Motor neuron (in vitro differentiated cells): ENCODE data around the gene CCDC85A. TPM values are rescaled to one million over a fixed set of nuclear protein-coding genes. Genes with fewer than 3 reads are reported as not detected.

Source experiments
- ATAC-seq, 8 experiments: fragments of 200-7000 bp; cut with Tn5 transposase; replicated peaks in 6 of 8; 2 replicates each; pipeline ENCODE4 v1.8.0; 2021; ENCODE audit warnings: mild to moderate bottlenecking in 8 of 8, moderate library complexity in 8 of 8
- H3K27ac ChIP-seq, 2 donors: fragments of 250-450 bp; sonication (Bioruptor Pico); 2 replicates each; pipeline ENCODE4 v1.9.0; 2021; ENCODE audit warnings: antibody characterized with exemption in 2 of 2, mild to moderate bottlenecking in 2 of 2, moderate library complexity in 1 of 2
- H3K4me1 ChIP-seq, 2 donors: fragments of 250-450 bp; sonication (Bioruptor Pico); replicated peaks in 1 of 2; 2 replicates each; pipeline ENCODE4 v1.6.1; 2021; ENCODE audit warnings: antibody characterized with exemption in 2 of 2, mild to moderate bottlenecking in 2 of 2, moderate library complexity in 1 of 2
- H3K4me3 ChIP-seq, 5 donors: fragments of 250-450 bp; sonication (Bioruptor Pico); 2 replicates each; pipeline ENCODE4 v1.9.0; 2021; ENCODE audit warnings: antibody characterized with exemption in 5 of 5, mild to moderate bottlenecking in 5 of 5, moderate library complexity in 4 of 5
- whole genome bisulfite sequencing, 10 experiments: fragments of 450-650 bp; shearing (Covaris generic); methylation state at CpG; one replicate each; pipeline ENCODE4 v1.0.0; 2022; 5-methylcytosine and 5-hydroxymethylcytosine counted together
- in situ Hi-C, 9 experiments: fragments of 400-800 bp; cut with MboI; loops; one replicate each; pipeline ENCODE4 v1.15.0; 2021; ENCODE audit warnings: low sequenced_read_pairs in 9 of 9, low pct_unique_long_range_greater_than_20kb in 2 of 9; ENCODE audit not compliant: unreplicated experiment in 9 of 9
- total RNA-seq, 8 experiments: library from RNA; unstranded; fragments of 300-600 nt; gene quantifications; 2 replicates each; pipeline versions ENCODE4 v1.2.3 to v1.2.4, GENCODE V29; 2022

Gene CCDC85A
- total RNA-seq, 8 experiments from 2014 or later: 0.24 to 6.0 (median 1.7) TPM

DNA sequence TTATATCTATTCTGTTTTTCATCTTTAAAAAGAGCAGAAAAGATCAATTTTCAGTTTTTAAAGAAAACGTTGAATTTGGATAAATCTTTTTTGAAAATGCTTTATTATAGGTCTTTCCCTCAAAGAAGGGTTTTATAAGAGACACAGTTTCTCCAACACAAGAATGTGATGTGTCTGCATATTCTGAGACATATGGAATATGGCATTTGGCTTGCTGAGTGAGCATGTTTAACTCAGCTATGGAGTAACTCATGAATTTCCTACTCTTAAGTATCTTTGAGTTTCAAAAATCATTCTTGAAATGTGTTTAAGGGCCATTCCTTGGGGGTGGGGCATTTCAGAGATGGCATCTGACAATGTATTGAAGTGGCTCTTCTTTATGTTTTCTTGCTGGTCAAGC is 191.5 kb downstream of the CCDC85A start:
- Histone ChIP-seq H3K27ac (no peak overlapping the region), H3K4me3 (no peak overlapping the region), H3K4me1 (no peaks in the 10 kb centered on the region)
- ATAC-seq: no peak
- 0 to 83% (median 44%) methylated on average over 1 of the region's 1 CpG; no CpG with 5 or more reads in 1 of the 10 experiments for WGBS, 10 experiments
- in situ Hi-C loops: no loop called here

DNA sequence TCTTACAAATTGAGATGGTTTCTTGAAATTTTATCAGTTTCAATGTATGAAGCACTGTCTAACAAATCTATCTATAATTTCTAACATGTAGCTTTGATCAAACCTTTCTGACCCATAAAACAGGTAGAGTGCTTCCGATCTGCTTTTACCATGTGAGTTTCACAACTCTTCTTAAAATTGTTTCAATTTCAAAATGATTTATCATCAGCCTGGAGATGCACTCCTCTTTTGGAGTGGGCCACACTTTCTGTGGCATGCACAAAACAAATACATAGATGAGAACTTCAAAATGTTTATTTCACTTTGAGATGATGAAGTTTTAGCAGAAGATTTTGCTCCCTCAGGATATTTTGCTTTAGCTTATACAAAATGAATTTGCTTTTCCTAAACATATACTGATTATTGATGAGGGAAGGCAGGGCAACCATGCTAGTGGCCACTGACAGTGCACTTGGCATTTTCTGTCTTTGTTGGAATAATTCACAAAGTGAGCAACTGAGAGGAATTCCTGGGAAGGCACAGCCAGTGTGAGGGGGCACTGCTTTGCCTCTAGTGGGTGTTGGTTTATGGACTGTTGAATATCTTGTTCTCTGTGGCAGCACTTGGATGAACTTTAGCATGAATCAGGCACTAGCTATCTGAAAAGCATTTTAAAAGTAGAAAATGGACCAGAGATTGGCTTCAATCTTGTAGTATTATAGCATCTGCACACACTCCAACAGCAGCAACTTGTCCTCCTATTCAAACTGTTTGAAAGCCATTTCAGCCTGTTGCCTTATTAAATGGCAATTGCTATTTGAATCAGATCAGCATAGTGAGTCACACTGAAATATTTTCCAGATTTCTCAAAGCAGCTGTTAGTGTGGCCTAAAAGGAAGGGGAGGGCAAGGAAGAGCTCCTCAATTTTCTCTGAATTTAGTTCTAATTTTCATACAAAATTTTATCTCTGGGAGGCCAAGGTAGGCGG is 193.2 kb downstream of the CCDC85A start:
- in situ Hi-C loops: no loop called here
- Histone ChIP-seq H3K4me3 (no peak overlapping the region), H3K4me1 (no peaks in the 10 kb centered on the region), H3K27ac (no peak overlapping the region)
- WGBS, 10 experiments: 11 to 100% (median 90%) methylated on average over 1 to 2 of the region's 2 CpGs; no CpG with 5 or more reads in 1 of the 10 experiments
- ATAC-seq: peak in 3 of 8 experiments; percentile 43 to 91 (median 90)

DNA sequence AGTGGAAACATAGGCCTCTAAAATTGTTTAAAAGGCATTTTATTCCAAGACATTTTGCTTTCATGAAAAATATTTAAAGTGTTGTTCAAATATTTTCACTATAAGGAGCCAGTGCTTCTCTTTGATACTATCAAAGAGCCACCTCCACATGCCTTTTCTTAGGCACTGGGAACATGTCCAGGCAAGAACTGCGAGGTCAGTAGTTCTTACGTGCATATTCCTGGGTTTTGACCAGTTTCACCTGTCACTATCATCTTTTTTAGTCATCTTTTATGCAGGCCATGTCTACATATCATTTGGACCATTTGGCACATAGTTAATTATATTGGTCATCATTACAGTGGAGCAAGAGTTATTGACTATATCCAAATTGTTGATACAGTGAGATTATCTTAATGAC is 195.3 kb downstream of the CCDC85A start:
- Histone ChIP-seq H3K27ac (no peak overlapping the region), H3K4me3 (no peak overlapping the region), H3K4me1 (no peaks in the 10 kb centered on the region)
- ATAC-seq: peak in 1 of 8 experiments; percentile 19
- in situ Hi-C loops: no loop called here
- WGBS, 10 experiments: 80 to 96% (median 87%) methylated on average over 1 to 2 of the region's 2 CpGs; no CpG with 5 or more reads in 2 of the 10 experiments

DNA sequence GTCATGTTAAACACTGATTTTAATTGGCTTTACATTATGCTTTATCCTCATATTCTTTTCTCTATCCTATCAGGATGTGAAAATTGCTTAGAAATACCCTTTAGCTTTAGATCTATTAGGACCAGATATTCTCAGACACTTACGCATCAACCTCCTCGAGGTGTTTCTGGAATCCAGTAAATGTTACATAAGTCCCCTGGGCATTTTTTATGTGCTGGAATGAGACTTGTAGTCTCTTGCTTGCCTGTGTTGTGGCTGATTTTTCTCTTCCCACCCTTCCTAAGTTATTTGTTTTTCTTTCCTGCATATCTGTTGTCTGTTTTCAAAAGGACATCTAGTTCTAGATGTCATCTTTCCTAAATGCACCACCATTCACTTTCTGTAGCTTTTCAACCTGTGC is 197.1 kb downstream of the CCDC85A start:
- no peaks in the 10 kb centered on the region for H3K4me1 ChIP-seq
- WGBS, 10 experiments: 44 to 100% (median 68%) methylated on average over 2 of the region's 2 CpGs; no CpG with 5 or more reads in 3 of the 10 experiments
- H3K27ac ChIP-seq: no peak overlapping the region
- no peak overlapping the region for H3K4me3 ChIP-seq
- in situ Hi-C loops: no loop called here
- no peak for ATAC-seq

DNA sequence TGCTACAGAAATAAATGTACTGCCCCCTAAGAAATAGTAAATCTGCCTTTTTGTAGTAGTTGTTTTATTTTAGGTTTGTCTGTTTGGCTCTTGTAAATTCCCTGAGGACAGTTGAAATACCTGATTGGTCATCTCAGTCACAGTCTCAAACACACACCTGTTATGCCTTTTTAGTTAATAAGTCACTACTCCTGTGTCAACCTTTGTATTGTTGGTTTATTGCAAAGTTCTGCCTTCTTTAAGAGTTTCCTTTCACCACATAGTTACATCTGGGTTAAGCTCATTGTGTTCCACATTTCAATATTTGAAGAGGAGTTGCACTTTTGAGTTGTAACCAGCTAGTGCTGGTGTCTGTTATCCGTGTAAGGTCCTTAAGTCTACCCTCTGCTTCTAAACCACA is 198.7 kb downstream of the CCDC85A start:
- Histone ChIP-seq H3K27ac (no peak overlapping the region), H3K4me3 (no peak overlapping the region), H3K4me1 (no peaks in the 10 kb centered on the region)
- ATAC-seq: no peak
- 0% methylated on average over 1 of the region's 1 CpG; no CpG with 5 or more reads in 9 of the 10 experiments for WGBS, 10 experiments
- in situ Hi-C loops: no loop called here

DNA sequence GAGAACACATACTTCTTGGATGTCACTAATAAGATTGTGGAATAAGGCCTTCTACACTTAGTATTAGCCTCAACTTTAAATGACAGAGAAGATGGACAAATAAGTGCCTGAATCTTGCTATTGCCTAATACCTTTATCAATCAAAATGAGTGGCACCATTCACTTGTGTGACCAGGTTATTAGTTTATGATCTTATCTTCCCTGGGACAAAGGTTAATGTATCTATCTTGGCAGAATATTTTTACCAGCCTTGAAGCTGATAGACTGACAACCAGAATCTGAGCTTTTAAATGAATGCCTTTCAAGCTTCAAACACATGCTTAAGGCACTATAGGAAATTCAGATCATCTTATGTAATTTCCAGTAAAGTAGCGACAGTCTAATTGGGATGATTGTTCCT is 202.9 kb downstream of the CCDC85A start:
- WGBS, 10 experiments: 20 to 100% (median 83%) methylated on average over 1 of the region's 1 CpG; no CpG with 5 or more reads in 1 of the 10 experiments
- Histone ChIP-seq H3K27ac (no peak overlapping the region), H3K4me3 (no peak overlapping the region), H3K4me1 (no peaks in the 10 kb centered on the region)
- in situ Hi-C loops: no loop called here
- peak in 1 of 8 experiments; percentile 23 for ATAC-seq

DNA sequence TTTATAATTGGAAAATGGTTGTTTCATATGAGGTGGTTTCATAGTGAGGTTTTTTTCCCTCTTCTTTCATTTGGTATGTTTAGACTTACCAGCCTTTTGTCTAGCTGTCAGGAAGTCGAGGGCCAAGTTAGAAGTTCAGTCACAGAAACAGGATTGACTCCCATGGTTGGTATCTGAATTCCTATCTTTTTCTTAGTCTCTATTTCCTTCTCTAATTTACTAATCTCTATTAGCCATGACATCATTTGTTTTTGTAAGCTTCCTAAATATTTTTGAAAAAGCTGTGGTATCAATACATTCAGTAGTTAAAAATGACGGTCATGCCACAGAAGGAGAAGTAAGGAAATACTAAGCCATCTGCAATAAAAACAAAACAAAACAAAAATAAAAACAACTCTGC is 206.9 kb downstream of the CCDC85A start:
- Histone ChIP-seq H3K4me1 (no peaks in the 10 kb centered on the region), H3K4me3 (no peak overlapping the region), H3K27ac (no peak overlapping the region)
- no peak for ATAC-seq
- WGBS, 10 experiments: 4 to 93% (median 83%) methylated on average over 1 to 2 of the region's 2 CpGs; no CpG with 5 or more reads in 1 of the 10 experiments
- in situ Hi-C loops: no loop called here

DNA sequence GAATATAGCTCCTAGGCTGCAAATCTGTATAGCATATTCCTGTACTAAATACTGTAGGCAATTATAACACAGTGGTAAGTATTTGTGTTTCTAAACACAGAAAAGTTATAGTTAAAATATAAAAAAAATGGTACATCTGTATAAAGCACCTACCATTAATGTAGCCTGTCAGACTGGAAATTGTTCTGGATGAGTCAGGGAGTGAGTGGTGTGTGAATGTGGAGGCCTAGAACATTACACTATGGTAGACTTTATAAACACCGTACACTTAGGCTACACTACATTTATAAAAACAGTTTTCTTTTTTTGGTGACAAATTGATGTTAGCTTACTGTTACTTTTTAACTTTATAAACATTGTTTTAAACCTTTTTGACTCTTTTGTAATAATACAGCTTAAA is 226.3 kb downstream of the CCDC85A start:
- 0 to 100% (median 92%) methylated on average over 1 of the region's 1 CpG for WGBS, 10 experiments
- ATAC-seq: no peak
- H3K27ac ChIP-seq: no peak overlapping the region
- no peak overlapping the region for H3K4me3 ChIP-seq
- no peaks in the 10 kb centered on the region for H3K4me1 ChIP-seq
- in situ Hi-C loops: no loop called here

DNA sequence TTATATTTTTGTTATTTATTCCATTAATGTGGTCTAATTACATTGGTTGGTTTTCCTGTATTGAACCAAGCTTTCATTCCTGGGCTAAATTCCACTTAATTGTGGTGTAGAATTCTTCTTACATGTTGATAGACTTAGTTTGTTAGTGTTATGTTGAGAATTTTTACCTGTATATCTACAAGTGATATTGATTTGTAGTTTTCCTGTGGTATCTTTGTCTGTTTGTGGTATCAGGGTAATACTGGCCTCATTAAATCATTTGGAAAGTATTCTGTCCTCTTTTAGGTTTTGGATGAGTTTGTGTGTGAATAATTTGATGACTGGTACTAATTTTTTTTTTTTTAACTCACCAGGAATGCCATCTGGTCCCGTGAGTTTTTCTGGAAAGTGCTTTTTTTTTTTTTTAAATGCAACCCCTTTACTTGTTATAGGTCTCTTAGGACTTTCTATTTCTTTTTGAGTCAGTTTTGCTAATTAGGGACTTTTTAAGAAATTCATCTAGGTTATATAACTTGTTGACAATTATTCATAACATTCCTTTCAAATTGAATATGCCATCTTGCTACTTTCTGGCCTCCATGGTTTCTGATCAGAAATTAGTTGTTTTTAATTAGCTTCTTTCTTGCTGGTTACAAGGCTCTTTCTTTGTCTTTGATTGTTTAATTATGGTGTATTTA is 232.8 kb downstream of the CCDC85A start:
- WGBS, 10 experiments: 0 to 100% (median 86%) methylated on average over 1 of the region's 1 CpG; no CpG with 5 or more reads in 1 of the 10 experiments
- no peak overlapping the region for H3K27ac ChIP-seq
- no peak overlapping the region for H3K4me3 ChIP-seq
- no peaks in the 10 kb centered on the region for H3K4me1 ChIP-seq
- in situ Hi-C loops: no loop called here
- no peak for ATAC-seq
